GM18861 (cell line): ENCODE data around the gene ATAD5.
"Not testable (repeated sequence)": the region's sequence is repeated elsewhere in the genome, so short reads cannot be mapped to it uniquely, and the experiment has no call there.

Experiments
- ATAC-seq: cut with Tn5 transposase; IDR thresholded peaks from one replicate; pipeline ENCODE4 v1.9.1; 2021; ENCODE audit not compliant: unreplicated experiment

Gene ATAD5

GRCh38 chr17:30831663-30832437, at the start of gene ATAD5:
ATAD5 (plus strand) TSS chr17:30831966; CDS start chr17:30832348, 382 bp downstream.
- ATAC-seq: peak; percentile 79

- ATAC-seq: no peak
Measured at GRCh38 chr17:30782206-30782605, 49.6 kb upstream of the ATAD5 start.

- ATAC-seq: no peak
Measured at GRCh38 chr17:30788918-30789317, 42.8 kb upstream of the ATAD5 start.

GRCh38 chr17:30790279-30790678, 41.5 kb upstream of the ATAD5 start:
- no peak for ATAC-seq

- ATAC-seq: no peak
Measured at GRCh38 chr17:30793282-30793977, 38.3 kb upstream of the ATAD5 start.

GRCh38 chr17:30794372-30794771, 37.4 kb upstream of the ATAD5 start:
- no peak for ATAC-seq

- no peak for ATAC-seq
Measured at GRCh38 chr17:30796016-30796415, 35.8 kb upstream of the ATAD5 start.

GRCh38 chr17:30801671-30802070, 30.1 kb upstream of the ATAD5 start:
- ATAC-seq: no peak

- no peak for ATAC-seq
Measured at GRCh38 chr17:30805944-30806456, 25.8 kb upstream of the ATAD5 start.

GRCh38 chr17:30807896-30808295, 23.9 kb upstream of the ATAD5 start:
- ATAC-seq: no peak

- ATAC-seq: peak; percentile 65
Measured at GRCh38 chr17:30808785-30809286, 22.9 kb upstream of the ATAD5 start.

GRCh38 chr17:30809867-30810266, 21.9 kb upstream of the ATAD5 start:
- no peak for ATAC-seq

GRCh38 chr17:30812218-30813177, 19.3 kb upstream of the ATAD5 start:
- no peak for ATAC-seq

- ATAC-seq: not testable (repeated sequence)
Measured at GRCh38 chr17:30814236-30814635, 17.5 kb upstream of the ATAD5 start.

GRCh38 chr17:30814860-30815259, 16.9 kb upstream of the ATAD5 start:
- ATAC-seq: not testable (repeated sequence)

- no peak for ATAC-seq
Measured at GRCh38 chr17:30816165-30816564, 15.6 kb upstream of the ATAD5 start.

- no peak for ATAC-seq
Measured at GRCh38 chr17:30819971-30820705, 11.6 kb upstream of the ATAD5 start.

- ATAC-seq: no peak
Measured at GRCh38 chr17:30821871-30822723, 9.7 kb upstream of the ATAD5 start.

- not testable (repeated sequence) for ATAC-seq
Measured at GRCh38 chr17:30822919-30823318, 8.8 kb upstream of the ATAD5 start.
